GM12891 (cell line): ENCODE measurements around the gene TCAP. TPM values are rescaled to one million over a fixed set of nuclear protein-coding genes. Genes with fewer than 3 reads are reported as not detected.

Source experiments
- DNase-seq: peaks from one replicate; pipeline ENCODE4 v3.0.0; 2011; ENCODE audit warnings: low spot score; ENCODE audit not compliant: insufficient read length
- FAIRE-seq: peaks from 2 replicates; lab custom pipeline; 2011; peaks lifted over from hg19 to GRCh38; lab: Jason Lieb, UNC
- PAX5 ChIP-seq: IDR thresholded peaks from 2 replicates; pipeline ENCODE4 v1.6.1; 2011; ENCODE audit warnings: low read length, moderate library complexity, mild to moderate bottlenecking; ENCODE audit not compliant: insufficient read depth, severe bottlenecking
- POLR2A ChIP-seq: IDR thresholded peaks from 2 replicates; pipeline ENCODE4 v1.6.1; 2011; ENCODE audit warnings: low read depth, low read length, control low read depth
- POLR2AphosphoS5 ChIP-seq: IDR thresholded peaks from 2 replicates; pipeline ENCODE4 v1.6.1; 2011; ENCODE audit warnings: low read depth, low read length, control low read depth
- POU2F2 ChIP-seq: IDR thresholded peaks from 2 replicates; pipeline ENCODE4 v1.6.1; 2011; ENCODE audit warnings: low read depth, mild to moderate bottlenecking, control low read depth, low read length, moderate library complexity
- SPI1 ChIP-seq: IDR thresholded peaks from 2 replicates; pipeline ENCODE4 v1.6.1; 2011; ENCODE audit warnings: low read depth, low read length, control low read depth
- TAF1 ChIP-seq: IDR thresholded peaks from 2 replicates; pipeline ENCODE4 v1.6.1; 2011; ENCODE audit warnings: low read depth, low read length, control low read depth
- polyA plus RNA-seq: library from polyadenylated mRNA; unstranded; fragments of >200 nt; gene quantifications from one replicate; pipeline ENCODE4 v1.2.1, GENCODE V29; 2012; ENCODE audit warnings: low read depth, missing spikeins, inconsistent platforms; ENCODE audit not compliant: missing spikeins

The TCAP gene
- polyA plus RNA-seq, result 0.53 TPM

GRCh38 chr17:39664581-39665561 is at the start of gene TCAP:
Gene TCAP, plus strand, starts transcription at chr17:39665349. Its CDS starts 11 bp downstream, at chr17:39665360.
- DNase-seq (no peak), FAIRE-seq (no peak)
- TF ChIP-seq POLR2A (0 out of 2 replicates have a peak, but pooled peaks have one; percentile 25), PAX5 (no peak), SPI1 (no peak), TAF1 (no peak)

- FAIRE-seq (no peak), DNase-seq (no peak)
- TF ChIP-seq POLR2A, result no peak
- TF ChIP-seq TAF1, result no peak
- no peak for TF ChIP-seq PAX5
- no peak for TF ChIP-seq SPI1
- no peak for TF ChIP-seq POLR2AphosphoS5
- TF ChIP-seq POU2F2, result no peak
Observed at GRCh38 chr17:39615434-39615833, 49.7 kb upstream of the TCAP start.

- peak; percentile 47 for FAIRE-seq
- TF ChIP-seq POU2F2 (no peak), PAX5 (no peak), SPI1 (no peak), POLR2A (no peak), TAF1 (no peak), POLR2AphosphoS5 (no peak)
- DNase-seq, result no peak
Observed at GRCh38 chr17:39617100-39617445, 48.1 kb upstream of the TCAP start.

GRCh38 chr17:39617446-39618245 is 47.5 kb upstream of the TCAP start:
- TF ChIP-seq POLR2A (no peak), TAF1 (no peak)
- FAIRE-seq, result peak; percentile 87

GRCh38 chr17:39618246-39618913 is 46.8 kb upstream of the TCAP start:
- TF ChIP-seq POLR2AphosphoS5 (no peak), POU2F2 (peak; percentile 20; the same call in 1 of the 2 replicates)
- no peak for DNase-seq
- no peak for FAIRE-seq

More at GRCh38 chr17:39617446-39618245, 47.5 kb upstream of the TCAP start:
- no peak for DNase-seq

GRCh38 chr17:39618956-39619785 is 46.0 kb upstream of the TCAP start:
- DNase-seq (no peak), FAIRE-seq (peak; percentile 26)
- TF ChIP-seq POLR2AphosphoS5 (no peak), SPI1 (no peak), TAF1 (no peak), POLR2A (no peak), PAX5 (no peak), POU2F2 (no peak)

- DNase-seq, result no peak
- no peak for FAIRE-seq
- TF ChIP-seq SPI1, result no peak
- no peak for TF ChIP-seq POLR2A
- no peak for TF ChIP-seq PAX5
- TF ChIP-seq POU2F2, result no peak
- TF ChIP-seq TAF1, result no peak
- TF ChIP-seq POLR2AphosphoS5, result no peak
Observed at GRCh38 chr17:39619786-39620101, 45.4 kb upstream of the TCAP start.

- FAIRE-seq (peak; percentile 94), DNase-seq (peak; percentile 81)
- TF ChIP-seq POLR2A (no peak), SPI1 (no peak), TAF1 (no peak), PAX5 (no peak), POU2F2 (no peak; the same call in 1 of the 2 replicates), POLR2AphosphoS5 (no peak)
Observed at GRCh38 chr17:39621523-39622379, 43.4 kb upstream of the TCAP start.
